Left lobe of liver (tissue), 2 donors: ENCODE measurements around the gene CARS1. TPM values are rescaled to one million over a fixed set of nuclear protein-coding genes. Genes with fewer than 3 reads are reported as not detected.
"Not testable (repeated sequence)": the region's sequence is repeated elsewhere in the genome, so short reads cannot be mapped to it uniquely, and the experiment has no call there.

ENCODE experiments used
- ATAC-seq: fragments of 200-7000 bp; cut with Tn5 transposase; one replicate; pipeline ENCODE4 v1.9.1; 2020; ENCODE audit warnings: mild to moderate bottlenecking, moderate library complexity
- DNase-seq: peaks from one replicate; pipeline ENCODE4 v3.0.0-alpha.2; 2020; ENCODE audit warnings: low spot score
- total RNA-seq: library from RNA; stranded (reverse); gene quantifications from one replicate; pipeline ENCODE4 v1.2.1, GENCODE V29; 2021
- donor health status: DM: no; HTN: no; CAD: no; lungs with moderate emphysema.
- donor health status: DM: no; HTN: yes; CAD: no.

The CARS1 gene
- total RNA-seq, 1 donor from 2014 or later, result 21.0 TPM

- DNase-seq, ATAC-seq: not testable (repeated sequence)
These were observed 6.7 kb upstream of the CARS1 start for GRCh38 chr11:3063876-3064275.

GRCh38 chr11:3063432-3063831 is 6.2 kb upstream of the CARS1 start:
- DNase-seq, ATAC-seq: not testable (repeated sequence)

GRCh38 chr11:3060436-3061025 is 3.3 kb upstream of the CARS1 start:
- ATAC-seq, result no peak

DNA sequence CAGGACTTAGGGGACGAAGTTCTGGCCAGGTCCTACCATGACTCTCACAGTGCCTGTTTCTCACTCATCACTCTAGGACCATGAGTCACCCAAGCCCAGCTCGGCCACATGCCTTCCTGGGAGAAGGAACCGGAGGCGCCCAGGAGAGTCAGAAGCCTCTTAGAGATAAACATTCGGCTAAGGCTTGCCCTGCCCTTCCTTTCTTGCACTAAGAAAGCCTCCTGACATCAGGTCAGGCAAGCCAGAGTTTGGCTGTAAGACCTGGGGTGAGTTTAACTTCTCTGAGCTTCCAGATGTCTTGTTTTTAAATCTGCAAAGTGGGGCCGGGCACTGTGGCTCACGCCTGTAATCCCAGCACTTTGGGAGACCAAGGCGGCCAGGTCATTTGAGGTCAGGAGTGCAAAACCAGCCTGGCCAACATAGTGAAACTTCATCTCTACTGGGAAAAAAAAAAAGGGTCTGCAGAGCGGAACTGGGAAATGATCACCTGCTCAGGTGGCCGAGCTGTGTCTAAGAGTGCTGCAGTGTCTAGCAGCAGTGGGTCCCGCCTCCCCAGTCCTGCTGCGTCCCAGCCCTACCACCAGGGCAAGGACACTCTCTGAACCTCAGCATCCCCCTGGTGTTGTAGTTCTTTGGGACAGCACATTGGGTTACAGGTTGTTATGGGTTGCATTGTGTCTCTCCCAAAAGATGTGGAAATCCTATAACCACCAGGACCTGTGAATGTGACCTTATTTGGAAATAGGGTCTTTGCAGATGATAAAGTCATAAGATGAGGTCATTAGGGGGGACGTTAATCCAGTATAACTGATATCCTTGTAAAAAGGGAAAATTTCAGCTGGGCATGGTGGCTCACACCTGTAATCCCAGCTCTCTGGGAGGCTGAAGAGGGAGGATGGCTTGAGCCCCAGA is 1.8 kb upstream of the CARS1 start:
- no peak for ATAC-seq

More at GRCh38 chr11:3060436-3061025, 3.3 kb upstream of the CARS1 start:
- no peak for DNase-seq

GRCh38 chr11:3056296-3057068 is 741 bp downstream of the CARS1 start:
- peak; percentile 76 for DNase-seq
- peak; percentile 70 for ATAC-seq

More for the DNA sequence above, 1.8 kb upstream of the CARS1 start:
- no peak for DNase-seq

- DNase-seq (no peak), ATAC-seq (no peak)
These were observed 1.3 kb downstream of the CARS1 start for GRCh38 chr11:3055891-3056290.

- no peak for ATAC-seq
- no peak for DNase-seq
These were observed 4.7 kb downstream of the CARS1 start for GRCh38 chr11:3052567-3052966.

DNA sequence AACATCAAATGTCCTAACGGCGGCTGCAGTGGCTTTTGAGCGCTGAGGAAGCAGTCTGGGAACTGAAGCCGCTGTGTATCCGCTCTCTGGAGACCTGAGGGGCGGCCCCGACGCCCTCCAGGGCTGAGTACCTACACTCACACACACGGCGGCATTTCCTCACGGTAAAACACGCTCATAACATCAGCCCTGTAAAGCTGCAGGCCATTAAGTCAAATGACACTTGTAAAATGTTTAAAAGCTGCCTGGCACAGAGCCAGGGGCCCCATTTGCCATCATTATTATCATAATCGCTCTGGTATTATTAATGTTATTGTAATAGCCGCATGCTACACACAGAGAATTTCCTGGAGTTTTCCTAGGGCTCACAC is 5.1 kb downstream of the CARS1 start:
- ATAC-seq (no peak), DNase-seq (no peak)

DNA sequence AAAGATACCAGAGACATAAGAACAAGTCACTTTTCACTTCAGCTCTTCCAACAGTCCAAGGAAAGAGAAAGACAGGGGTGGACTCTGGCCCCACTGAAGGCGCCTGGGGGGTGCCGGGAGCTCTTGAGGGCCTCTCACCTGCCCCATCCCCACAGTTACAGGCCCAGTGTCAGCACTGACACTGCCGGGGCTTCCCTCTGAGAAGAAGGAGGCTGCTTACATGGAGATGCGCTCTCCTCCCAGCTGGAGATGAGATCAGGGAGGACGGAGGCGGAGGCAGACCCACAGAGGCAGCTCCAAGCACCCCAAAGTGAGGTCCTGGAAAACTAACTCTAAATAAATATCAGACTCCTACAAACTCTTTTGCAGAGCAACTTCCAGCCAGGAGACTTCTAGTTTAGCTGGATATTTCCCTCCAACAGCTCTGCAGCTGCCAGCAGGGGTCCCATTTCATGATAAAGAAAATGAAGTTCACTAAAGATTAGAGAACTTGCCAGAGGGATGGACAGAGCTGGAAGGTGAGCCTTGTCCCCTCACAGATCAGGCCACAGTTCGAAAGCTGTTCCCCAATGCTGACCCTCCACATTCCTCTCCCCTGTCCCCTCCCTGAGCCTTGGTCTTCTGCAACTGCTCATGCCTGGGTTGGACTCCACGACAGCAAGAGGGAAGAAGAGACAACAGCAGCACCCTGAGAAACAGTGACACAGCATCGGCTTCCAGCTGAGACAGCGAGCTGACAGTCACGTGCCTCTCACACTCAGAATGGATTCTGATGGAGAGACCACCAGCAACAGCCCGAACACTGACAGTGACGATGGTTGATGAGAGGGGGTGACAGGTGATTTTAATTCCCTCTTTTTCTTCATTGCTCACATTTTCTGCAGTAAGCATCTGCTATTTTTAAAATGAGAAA is 5.8 kb downstream of the CARS1 start:
- ATAC-seq, result no peak
- no peak for DNase-seq

GRCh38 chr11:3050386-3051195 is 6.6 kb downstream of the CARS1 start:
- no peak for ATAC-seq
- DNase-seq, result no peak

DNA sequence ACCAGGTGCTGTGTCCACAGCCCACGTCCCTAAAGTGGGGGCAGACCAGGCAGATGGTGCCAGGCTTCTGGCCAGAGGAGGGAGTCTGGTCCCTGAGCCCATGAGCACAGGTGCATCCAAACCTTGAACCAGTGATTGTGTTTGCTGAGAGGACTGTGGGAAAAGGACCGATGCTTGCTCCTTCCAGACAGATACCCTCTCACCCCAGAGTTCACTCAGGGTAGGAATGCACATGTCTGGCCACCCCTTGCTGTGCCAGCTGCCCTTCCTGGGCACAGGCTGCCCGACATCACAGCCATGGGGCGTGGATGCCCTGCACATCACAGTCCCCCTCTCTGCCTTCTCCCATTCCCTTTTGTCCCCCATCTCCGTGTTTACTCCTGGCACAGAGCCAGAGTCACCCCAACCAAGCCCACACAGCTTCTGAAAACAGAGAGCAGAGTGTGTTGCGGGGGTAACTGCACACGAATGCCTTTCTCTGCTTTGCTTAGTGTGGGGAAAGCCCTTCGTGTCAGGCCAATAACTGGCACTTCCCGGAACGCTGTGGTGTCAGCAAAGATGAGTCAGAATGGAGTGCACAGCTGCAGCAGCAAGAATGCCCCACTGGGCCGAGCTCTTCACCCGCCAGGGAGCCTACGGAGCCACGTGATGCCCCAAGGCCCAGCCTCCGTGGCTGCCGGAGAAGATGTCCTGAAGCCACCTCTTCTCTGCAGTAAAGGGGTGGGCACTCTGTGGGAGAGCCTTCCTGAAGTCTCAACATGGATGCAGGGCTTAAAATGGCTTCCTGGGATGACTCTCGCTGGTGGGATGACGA is 7.6 kb downstream of the CARS1 start:
- ATAC-seq (peak; percentile 67), DNase-seq (no peak)

DNA sequence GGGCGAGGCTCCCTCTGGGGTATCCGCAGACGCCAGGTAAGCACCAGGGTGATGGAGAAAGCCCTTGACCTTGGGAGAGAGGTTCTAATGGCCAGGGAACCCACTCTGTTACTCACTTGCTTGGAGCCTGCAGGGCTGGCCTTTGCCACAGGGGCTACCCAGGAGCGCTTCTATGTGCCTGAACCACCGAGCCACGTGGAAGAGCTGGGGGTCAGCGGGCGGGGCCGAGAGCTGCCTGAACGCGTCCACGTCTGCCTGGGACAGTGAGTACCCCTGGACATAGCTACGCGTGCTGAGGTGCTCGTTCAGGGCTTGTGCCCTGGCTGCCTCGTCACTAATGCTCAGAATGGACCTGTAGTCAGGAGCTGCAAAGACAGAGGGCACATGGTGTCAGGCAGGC is 9.6 kb downstream of the CARS1 start:
- ATAC-seq, result no peak

DNA sequence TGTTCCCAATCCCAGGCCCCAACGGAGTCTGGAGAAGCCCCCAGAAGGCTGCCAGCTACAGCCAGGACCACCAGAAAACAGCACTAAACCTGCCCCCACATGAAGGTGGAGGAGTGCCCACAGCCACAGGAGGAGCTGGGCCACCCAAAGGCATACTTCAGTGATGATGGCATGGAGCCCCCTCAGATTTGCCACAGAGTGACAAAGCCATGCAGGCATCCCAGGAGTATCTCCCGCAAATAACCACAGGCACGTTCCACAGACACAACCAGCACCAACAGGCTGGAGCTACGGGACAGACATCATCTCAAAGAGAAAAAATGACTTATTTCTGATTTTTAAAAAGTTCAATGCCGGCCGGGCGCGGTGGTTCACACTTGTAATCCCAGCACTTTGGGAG is 10.6 kb downstream of the CARS1 start:
- DNase-seq, result no peak

More for the DNA sequence above, 9.6 kb downstream of the CARS1 start:
- no peak for DNase-seq

DNA sequence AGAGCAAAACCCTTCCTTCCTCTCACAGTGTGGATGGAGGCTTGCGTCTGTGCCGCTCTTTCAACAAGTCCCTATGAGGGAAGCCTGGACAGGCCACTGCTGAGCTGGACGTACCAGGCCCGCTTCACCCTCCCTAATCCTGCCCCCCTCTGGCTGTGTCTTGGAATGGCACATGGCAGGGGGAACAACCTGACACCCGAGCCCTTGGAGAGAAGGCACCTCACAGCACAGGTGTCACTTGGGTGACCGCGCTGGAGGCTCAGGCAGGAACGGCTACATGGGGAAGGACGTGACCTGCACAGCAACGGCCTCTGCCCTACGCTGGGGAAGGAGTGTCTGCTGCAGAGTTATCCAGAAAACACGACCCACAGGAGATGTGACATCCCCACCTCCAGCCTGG is 11.0 kb downstream of the CARS1 start:
- no peak for ATAC-seq

More for the DNA sequence above, 10.6 kb downstream of the CARS1 start:
- ATAC-seq, result no peak

GRCh38 chr11:3044915-3045314 is 12.3 kb downstream of the CARS1 start:
- ATAC-seq (no peak), DNase-seq (no peak)

More for the DNA sequence above, 11.0 kb downstream of the CARS1 start:
- DNase-seq, result no peak

DNA sequence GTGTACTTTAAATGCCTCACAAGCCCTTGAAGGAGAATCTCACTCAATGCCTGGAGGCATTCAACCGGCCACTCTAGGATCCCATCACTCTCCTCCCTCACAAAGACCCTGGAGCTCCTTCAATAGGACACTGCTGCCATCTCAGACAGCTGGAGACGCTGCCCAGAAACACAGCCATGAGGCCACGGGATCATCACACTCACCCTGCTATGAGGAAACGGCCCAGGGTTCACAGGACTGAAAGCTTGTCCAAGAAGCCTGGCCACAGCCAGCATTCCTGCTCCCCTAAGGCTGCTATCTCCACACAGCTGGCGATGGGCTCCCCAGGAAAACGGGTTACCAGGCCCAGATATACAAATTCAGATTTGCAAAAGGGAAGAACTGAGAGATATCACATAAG is 13.2 kb downstream of the CARS1 start:
- peak; percentile 84 for DNase-seq
- ATAC-seq, result peak; percentile 43

- peak; percentile 98 for DNase-seq
- ATAC-seq, result peak; percentile 67
These were observed 13.8 kb downstream of the CARS1 start for GRCh38 chr11:3043315-3043871.
